ENCODE measurements around the gene UHRF1.

The UHRF1 gene

DNA sequence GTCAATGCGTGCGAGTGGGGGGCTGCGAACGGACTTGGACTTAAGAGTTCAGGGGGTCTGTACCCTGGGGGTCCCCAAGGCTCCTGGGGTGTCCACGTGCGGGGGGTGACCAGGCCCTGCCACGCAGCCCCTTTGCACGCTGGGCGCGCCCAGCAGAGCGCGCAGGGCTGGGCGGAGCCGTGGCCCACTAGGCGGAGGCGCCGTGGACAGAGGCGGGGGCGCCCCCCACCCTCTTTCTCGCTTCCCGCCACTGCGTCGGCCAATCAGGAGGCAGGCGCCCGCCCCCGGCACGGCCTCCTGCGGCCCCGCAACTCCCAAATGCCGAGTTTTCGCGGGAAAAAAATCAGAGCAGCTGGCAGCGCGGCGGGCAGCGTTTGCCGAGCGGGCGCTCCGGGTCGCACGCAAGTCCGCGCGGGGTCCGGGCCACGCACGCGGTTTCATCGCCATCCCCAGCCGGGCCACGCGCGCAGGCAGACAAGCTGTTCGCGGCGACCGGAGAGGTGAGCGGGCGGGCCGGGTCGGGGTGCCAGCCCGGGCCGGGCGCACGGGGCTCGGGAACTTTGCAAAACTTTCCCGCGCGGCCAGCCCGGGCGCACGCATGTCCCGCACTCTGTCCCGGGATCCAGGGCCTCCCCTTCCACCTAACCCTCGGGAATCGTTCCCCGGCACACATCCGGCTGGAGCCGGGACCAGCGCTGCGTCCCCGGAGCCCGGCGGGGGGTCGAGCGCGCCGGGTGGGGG is at the start of gene UHRF1:
TSS of gene UHRF1 (plus strand) at position 346 of the 741 bp plus-strand sequence. CDS start 1,385 bp downstream, outside the sequence.
- Histone ChIP-seq H3K27me3 (ENCODE audit: control insufficient read depth, insufficient read depth, low read length) (peaks cover 8% of the 10 kb centered on the region; the same call in 1 of the 2 replicates), H3K9me3 (ENCODE audit: control insufficient read depth, insufficient read depth, low read length) (no peaks in the 10 kb centered on the region), H3K4me3 (ENCODE audit: low read depth, low read length) (peak within 1 kb of the TSS; percentile 76), H3K27ac (ENCODE audit: low read depth, low read length) (peak within 1 kb of the TSS; percentile 79), H3K9ac (ENCODE audit: low read depth, low read length) (peak within 1 kb of the TSS; percentile 66), H3K4me1 (ENCODE audit: control insufficient read depth, insufficient read depth, low read length) (peaks cover 11% of the 10 kb centered on the region), H3K36me3 (ENCODE audit: control insufficient read depth, insufficient read depth, low read length) (peaks cover 22% of the 10 kb centered on the region)

DNA sequence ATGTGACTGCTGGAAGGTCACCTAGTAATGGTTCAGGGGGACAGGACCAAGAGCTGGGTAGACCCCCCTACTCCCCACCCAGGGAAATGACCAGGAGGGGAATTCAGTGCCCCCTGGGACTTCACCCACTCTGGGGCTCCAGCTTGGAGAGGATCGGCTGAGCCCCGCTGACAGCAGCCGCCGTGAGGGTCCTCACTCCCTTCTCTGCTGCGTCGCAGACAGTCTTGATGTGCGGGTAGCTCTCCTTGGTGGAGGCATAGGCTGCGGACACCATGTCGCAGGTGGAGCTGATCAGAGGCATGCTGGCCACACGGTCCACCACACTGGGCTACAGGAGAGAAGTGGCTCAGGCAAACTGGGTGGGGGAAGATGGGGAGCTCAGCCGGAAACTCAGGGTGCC is 49.6 kb upstream of the UHRF1 start:
- H3K9ac ChIP-seq (ENCODE audit: low read depth, low read length) = no peak overlapping the region
- H3K36me3 ChIP-seq (ENCODE audit: control insufficient read depth, insufficient read depth, low read length) = peaks cover 43% of the 10 kb centered on the region
- H3K27me3 ChIP-seq (ENCODE audit: control insufficient read depth, insufficient read depth, low read length) = no peaks in the 10 kb centered on the region
- H3K27ac ChIP-seq (ENCODE audit: low read depth, low read length) = no peak overlapping the region
- H3K4me3 ChIP-seq (ENCODE audit: low read depth, low read length) = no peak overlapping the region
- H3K4me1 ChIP-seq (ENCODE audit: control insufficient read depth, insufficient read depth, low read length) = no peaks in the 10 kb centered on the region
- no peaks in the 10 kb centered on the region for H3K9me3 ChIP-seq (ENCODE audit: control insufficient read depth, insufficient read depth, low read length)

- H3K27me3 ChIP-seq (ENCODE audit: control insufficient read depth, insufficient read depth, low read length) = no peaks in the 10 kb centered on the region
- no peaks in the 10 kb centered on the region for H3K4me1 ChIP-seq (ENCODE audit: control insufficient read depth, insufficient read depth, low read length)
- H3K4me3 ChIP-seq (ENCODE audit: low read depth, low read length) = no peak overlapping the region
- H3K9me3 ChIP-seq (ENCODE audit: control insufficient read depth, insufficient read depth, low read length) = no peaks in the 10 kb centered on the region
- peaks cover 33% of the 10 kb centered on the region for H3K36me3 ChIP-seq (ENCODE audit: control insufficient read depth, insufficient read depth, low read length)
- no peak overlapping the region for H3K27ac ChIP-seq (ENCODE audit: low read depth, low read length)
- no peak overlapping the region for H3K9ac ChIP-seq (ENCODE audit: low read depth, low read length)
Measured at GRCh38 chr19:4861147-4861546, 48.2 kb upstream of the UHRF1 start.

- H3K27me3 ChIP-seq (ENCODE audit: control insufficient read depth, insufficient read depth, low read length) = no peaks in the 10 kb centered on the region
- no peaks in the 10 kb centered on the region for H3K9me3 ChIP-seq (ENCODE audit: control insufficient read depth, insufficient read depth, low read length)
- H3K9ac ChIP-seq (ENCODE audit: low read depth, low read length) = no peak overlapping the region
- H3K27ac ChIP-seq (ENCODE audit: low read depth, low read length) = peak overlapping the region; percentile 79
- H3K36me3 ChIP-seq (ENCODE audit: control insufficient read depth, insufficient read depth, low read length) = no peaks in the 10 kb centered on the region
- H3K4me1 ChIP-seq (ENCODE audit: control insufficient read depth, insufficient read depth, low read length) = peaks cover 5% of the 10 kb centered on the region
- H3K4me3 ChIP-seq (ENCODE audit: low read depth, low read length) = peak overlapping the region; percentile 81
Measured at GRCh38 chr19:4866595-4867424, 42.5 kb upstream of the UHRF1 start.

GRCh38 chr19:4867534-4868285 is 41.6 kb upstream of the UHRF1 start, which contains the start of gene PLIN3:
TSS of gene PLIN3 (minus strand) at chr19:4867667. CDS start at chr19:4861394, 6,273 bp downstream.
- peak within 1 kb of the TSS; percentile 81 for H3K4me3 ChIP-seq (ENCODE audit: low read depth, low read length)
- H3K9me3 ChIP-seq (ENCODE audit: control insufficient read depth, insufficient read depth, low read length) = no peaks in the 10 kb centered on the region
- no peaks in the 10 kb centered on the region for H3K36me3 ChIP-seq (ENCODE audit: control insufficient read depth, insufficient read depth, low read length)
- H3K4me1 ChIP-seq (ENCODE audit: control insufficient read depth, insufficient read depth, low read length) = peaks cover 5% of the 10 kb centered on the region
- no peak within 1 kb of the TSS for H3K9ac ChIP-seq (ENCODE audit: low read depth, low read length)
- H3K27me3 ChIP-seq (ENCODE audit: control insufficient read depth, insufficient read depth, low read length) = no peaks in the 10 kb centered on the region
- peak within 1 kb of the TSS; percentile 79 for H3K27ac ChIP-seq (ENCODE audit: low read depth, low read length)

GRCh38 chr19:4868286-4868834 is 40.9 kb upstream of the UHRF1 start:
- Histone ChIP-seq H3K4me1 (ENCODE audit: control insufficient read depth, insufficient read depth, low read length) (peaks cover 5% of the 10 kb centered on the region), H3K9me3 (ENCODE audit: control insufficient read depth, insufficient read depth, low read length) (no peaks in the 10 kb centered on the region), H3K27me3 (ENCODE audit: control insufficient read depth, insufficient read depth, low read length) (no peaks in the 10 kb centered on the region), H3K36me3 (ENCODE audit: control insufficient read depth, insufficient read depth, low read length) (no peaks in the 10 kb centered on the region), H3K27ac (ENCODE audit: low read depth, low read length) (no peak overlapping the region), H3K9ac (ENCODE audit: low read depth, low read length) (no peak overlapping the region), H3K4me3 (ENCODE audit: low read depth, low read length) (no peak overlapping the region)

DNA sequence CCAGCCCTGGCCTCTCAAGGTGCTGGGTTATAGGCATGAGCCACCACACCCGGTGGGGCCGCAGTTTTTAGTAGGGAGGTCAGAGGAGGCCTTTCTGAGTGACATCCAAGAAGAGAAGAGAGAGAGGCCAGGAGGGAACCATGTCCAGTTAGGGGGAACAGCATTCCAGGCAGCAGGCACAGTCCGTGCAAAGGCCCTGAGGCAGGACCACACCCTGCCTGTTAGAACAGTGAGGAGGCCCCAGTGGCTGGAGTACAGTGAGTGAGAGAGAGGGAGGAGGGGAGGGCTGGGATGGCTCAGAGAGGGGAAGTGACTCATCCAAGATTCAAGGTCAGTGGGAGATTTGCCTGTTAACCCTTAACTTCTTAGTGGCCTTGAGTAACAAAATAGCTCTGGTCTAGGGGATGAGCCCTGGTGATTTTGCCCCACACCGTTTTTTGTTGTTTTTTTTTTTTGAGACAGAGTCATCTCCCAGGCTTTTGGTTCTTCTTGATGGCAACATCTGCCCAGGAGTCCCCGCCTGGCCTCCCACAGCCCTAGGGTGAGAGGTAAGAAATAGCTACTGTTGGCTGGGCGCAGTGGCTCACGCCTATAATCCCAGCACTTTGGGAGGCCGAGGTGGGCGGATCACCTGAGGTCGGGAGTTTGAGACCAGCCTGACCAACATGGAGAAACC is 39.1 kb upstream of the UHRF1 start:
- Histone ChIP-seq H3K4me3 (ENCODE audit: low read depth, low read length) (no peak overlapping the region), H3K9me3 (ENCODE audit: control insufficient read depth, insufficient read depth, low read length) (no peaks in the 10 kb centered on the region), H3K27ac (ENCODE audit: low read depth, low read length) (peak overlapping the region; percentile 51), H3K36me3 (ENCODE audit: control insufficient read depth, insufficient read depth, low read length) (no peaks in the 10 kb centered on the region), H3K9ac (ENCODE audit: low read depth, low read length) (no peak overlapping the region), H3K4me1 (ENCODE audit: control insufficient read depth, insufficient read depth, low read length) (peaks cover 5% of the 10 kb centered on the region), H3K27me3 (ENCODE audit: control insufficient read depth, insufficient read depth, low read length) (no peaks in the 10 kb centered on the region)

- H3K4me1 ChIP-seq (ENCODE audit: control insufficient read depth, insufficient read depth, low read length) = peaks cover under 1% of the 10 kb centered on the region
- no peak overlapping the region for H3K27ac ChIP-seq (ENCODE audit: low read depth, low read length)
- H3K9ac ChIP-seq (ENCODE audit: low read depth, low read length) = no peak overlapping the region
- H3K27me3 ChIP-seq (ENCODE audit: control insufficient read depth, insufficient read depth, low read length) = no peaks in the 10 kb centered on the region
- H3K36me3 ChIP-seq (ENCODE audit: control insufficient read depth, insufficient read depth, low read length) = no peaks in the 10 kb centered on the region
- H3K4me3 ChIP-seq (ENCODE audit: low read depth, low read length) = no peak overlapping the region
- H3K9me3 ChIP-seq (ENCODE audit: control insufficient read depth, insufficient read depth, low read length) = no peaks in the 10 kb centered on the region
Measured at GRCh38 chr19:4871711-4872110, 37.6 kb upstream of the UHRF1 start.

DNA sequence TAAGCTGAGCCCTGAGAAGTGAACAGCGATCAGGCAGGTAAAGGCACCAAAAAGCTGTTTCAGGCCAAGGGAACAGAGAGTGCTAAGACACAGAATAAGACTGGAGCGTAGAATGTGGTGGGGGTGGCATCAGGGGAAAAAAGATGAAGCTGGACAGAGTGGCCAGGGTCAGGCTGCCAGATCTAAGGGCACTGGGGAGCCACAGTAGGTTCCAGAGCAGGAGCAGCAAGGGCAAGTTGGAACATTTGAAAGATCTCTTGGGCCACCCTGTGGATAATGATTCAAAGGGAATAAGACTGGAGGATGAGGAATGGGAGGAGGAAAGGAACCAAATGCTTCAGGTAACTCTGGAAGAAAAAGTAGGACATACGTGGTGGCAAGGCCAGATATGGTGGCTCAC is 35.4 kb upstream of the UHRF1 start:
- no peaks in the 10 kb centered on the region for H3K36me3 ChIP-seq (ENCODE audit: control insufficient read depth, insufficient read depth, low read length)
- H3K4me1 ChIP-seq (ENCODE audit: control insufficient read depth, insufficient read depth, low read length) = peaks cover 16% of the 10 kb centered on the region; the same call in 1 of the 2 replicates
- H3K9me3 ChIP-seq (ENCODE audit: control insufficient read depth, insufficient read depth, low read length) = no peaks in the 10 kb centered on the region
- H3K27me3 ChIP-seq (ENCODE audit: control insufficient read depth, insufficient read depth, low read length) = no peaks in the 10 kb centered on the region
- no peak overlapping the region for H3K4me3 ChIP-seq (ENCODE audit: low read depth, low read length)
- no peak overlapping the region for H3K27ac ChIP-seq (ENCODE audit: low read depth, low read length)
- no peak overlapping the region for H3K9ac ChIP-seq (ENCODE audit: low read depth, low read length)

All from HUES48 (cell line).